Thoracic aorta (tissue), 2 donors: ENCODE measurements around the gene ZNF407. TPM values are rescaled to one million over a fixed set of nuclear protein-coding genes. Genes with fewer than 3 reads are reported as not detected.

ENCODE experiments used
- ATAC-seq: fragments of 150-250 bp; one replicate; pipeline ENCODE4 v1.8.0; 2017; ENCODE audit warnings: low read depth; ENCODE audit not compliant: insufficient number of reproducible peaks, low FRiP score
- DNase-seq: peaks from one replicate; pipeline ENCODE4 v3.0.0-alpha.2; 2020; ENCODE audit warnings: low spot score
- H3K27ac ChIP-seq, 2 donors: fragments of 200-600 bp; sonication (generic); 1 replicate in 1 of 2; 2 replicates in 1 of 2; pipeline ENCODE4 v1.5.1; 2016; ENCODE audit warnings: mild to moderate bottlenecking in 2 of 2, moderate library complexity in 2 of 2
- H3K27me3 ChIP-seq: fragments of 200-600 bp; sonication (generic); replicated peaks from 2 replicates; pipeline ENCODE4 v1.6.0; 2016; ENCODE audit warnings: mild to moderate bottlenecking; ENCODE audit not compliant: insufficient read depth
- H3K36me3 ChIP-seq: fragments of 200-600 bp; sonication (generic); one replicate; pipeline ENCODE4 v1.5.1; 2016
- H3K4me1 ChIP-seq, 2 donors: fragments of 200-600 bp; sonication (generic); 1 replicate in 1 of 2; 2 replicates in 1 of 2; pipeline versions ENCODE4 v1.5.1 to v1.6.0; 2016; ENCODE audit warnings: low read depth in 2 of 2, mild to moderate bottlenecking in 1 of 2; ENCODE audit not compliant: control insufficient read depth in 1 of 2
- H3K4me3 ChIP-seq: fragments of 200-600 bp; sonication (generic); 2 replicates; pipeline ENCODE4 v1.5.1; 2016; ENCODE audit warnings: mild to moderate bottlenecking
- H3K9me3 ChIP-seq: fragments of 200-600 bp; sonication (generic); 2 replicates; pipeline ENCODE4 v1.5.1; 2016
- total RNA-seq, 2 donors: library from RNA; depleted of rRNA; stranded (reverse); fragments of >200 nt; gene quantifications; one replicate each; pipeline versions ENCODE4 v1.1.0 to v1.2.3, GENCODE V29; 2016
- TF ChIP-seq, protein P1 (sequence below): fragments of 200-600 bp; sonication (generic); IDR thresholded peaks from one replicate; pipeline ENCODE4 v1.5.1; 2019; ENCODE audit warnings: antibody characterized with exemption

ZNF407 gene
- total RNA-seq, 2 donors from 2014 or later: 18.7 to 26.7 TPM

DNA sequence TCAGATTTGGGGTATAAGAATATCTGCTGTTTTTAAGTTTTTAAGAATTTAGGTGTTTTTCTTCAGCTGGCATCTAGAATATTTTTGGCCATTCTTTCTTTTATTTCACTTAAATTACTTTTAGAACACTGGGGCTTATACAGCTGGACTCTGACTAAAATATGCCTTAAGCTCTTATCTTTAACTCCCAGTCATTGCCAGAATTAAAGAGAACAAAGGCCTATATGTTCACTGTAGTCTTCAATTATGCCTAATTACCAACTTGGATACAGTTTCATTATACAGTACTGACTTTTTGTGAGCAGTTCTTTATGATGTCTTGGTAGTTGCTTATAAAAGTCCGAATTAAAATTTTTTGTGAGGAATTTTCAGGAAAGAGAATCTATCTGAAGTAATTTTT is 192.8 kb downstream of the ZNF407 start:
- TF ChIP-seq, protein P1, sequence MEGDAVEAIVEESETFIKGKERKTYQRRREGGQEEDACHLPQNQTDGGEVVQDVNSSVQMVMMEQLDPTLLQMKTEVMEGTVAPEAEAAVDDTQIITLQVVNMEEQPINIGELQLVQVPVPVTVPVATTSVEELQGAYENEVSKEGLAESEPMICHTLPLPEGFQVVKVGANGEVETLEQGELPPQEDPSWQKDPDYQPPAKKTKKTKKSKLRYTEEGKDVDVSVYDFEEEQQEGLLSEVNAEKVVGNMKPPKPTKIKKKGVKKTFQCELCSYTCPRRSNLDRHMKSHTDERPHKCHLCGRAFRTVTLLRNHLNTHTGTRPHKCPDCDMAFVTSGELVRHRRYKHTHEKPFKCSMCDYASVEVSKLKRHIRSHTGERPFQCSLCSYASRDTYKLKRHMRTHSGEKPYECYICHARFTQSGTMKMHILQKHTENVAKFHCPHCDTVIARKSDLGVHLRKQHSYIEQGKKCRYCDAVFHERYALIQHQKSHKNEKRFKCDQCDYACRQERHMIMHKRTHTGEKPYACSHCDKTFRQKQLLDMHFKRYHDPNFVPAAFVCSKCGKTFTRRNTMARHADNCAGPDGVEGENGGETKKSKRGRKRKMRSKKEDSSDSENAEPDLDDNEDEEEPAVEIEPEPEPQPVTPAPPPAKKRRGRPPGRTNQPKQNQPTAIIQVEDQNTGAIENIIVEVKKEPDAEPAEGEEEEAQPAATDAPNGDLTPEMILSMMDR: no peak
- no peak overlapping the region for H3K27ac ChIP-seq
- no peaks in the 10 kb centered on the region for H3K9me3 ChIP-seq
- no peak overlapping the region for H3K4me3 ChIP-seq
- no peak for DNase-seq
- H3K36me3 ChIP-seq: no peaks in the 10 kb centered on the region
- H3K4me1 ChIP-seq: no peaks in the 10 kb centered on the region
- H3K27me3 ChIP-seq: no peaks in the 10 kb centered on the region
- no peak for ATAC-seq

DNA sequence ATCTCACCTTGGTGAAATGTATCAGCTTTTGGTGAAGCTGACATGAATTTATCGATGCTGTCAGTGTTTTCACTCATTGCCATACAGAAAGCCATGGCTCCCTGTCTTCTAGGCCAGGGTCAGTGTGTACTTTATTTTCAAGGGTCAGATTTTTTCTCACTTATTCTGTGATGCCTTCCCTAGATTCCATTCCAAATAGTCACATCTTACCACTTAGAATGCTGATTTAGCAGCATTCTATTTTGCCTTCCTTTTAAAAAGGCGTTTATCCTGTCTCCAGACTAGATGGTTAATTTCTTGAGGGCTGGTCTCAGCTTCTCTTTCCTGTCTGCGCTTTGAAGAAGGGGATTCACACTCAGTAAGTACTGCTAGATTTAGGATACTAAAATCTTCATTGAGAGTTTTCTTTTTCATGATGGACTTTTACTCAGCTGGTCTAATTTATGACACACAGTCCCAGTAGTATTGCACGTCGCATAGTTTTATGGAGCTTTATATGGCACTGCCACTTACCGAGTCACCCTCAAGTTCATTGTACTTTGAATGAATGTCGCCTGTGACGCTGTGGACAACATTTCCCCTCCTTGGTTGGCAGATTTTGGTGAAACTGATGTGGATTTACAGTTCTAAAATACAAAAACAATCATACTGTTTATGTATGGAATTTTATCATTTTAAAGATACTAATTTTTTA is 194.0 kb downstream of the ZNF407 start:
- no peak overlapping the region for H3K4me3 ChIP-seq
- TF ChIP-seq, protein P1: no peak
- no peak overlapping the region for H3K27ac ChIP-seq
- H3K36me3 ChIP-seq: no peaks in the 10 kb centered on the region
- DNase-seq (no peak), ATAC-seq (no peak)
- no peaks in the 10 kb centered on the region for H3K27me3 ChIP-seq
- H3K4me1 ChIP-seq: no peaks in the 10 kb centered on the region
- H3K9me3 ChIP-seq: no peaks in the 10 kb centered on the region

DNA sequence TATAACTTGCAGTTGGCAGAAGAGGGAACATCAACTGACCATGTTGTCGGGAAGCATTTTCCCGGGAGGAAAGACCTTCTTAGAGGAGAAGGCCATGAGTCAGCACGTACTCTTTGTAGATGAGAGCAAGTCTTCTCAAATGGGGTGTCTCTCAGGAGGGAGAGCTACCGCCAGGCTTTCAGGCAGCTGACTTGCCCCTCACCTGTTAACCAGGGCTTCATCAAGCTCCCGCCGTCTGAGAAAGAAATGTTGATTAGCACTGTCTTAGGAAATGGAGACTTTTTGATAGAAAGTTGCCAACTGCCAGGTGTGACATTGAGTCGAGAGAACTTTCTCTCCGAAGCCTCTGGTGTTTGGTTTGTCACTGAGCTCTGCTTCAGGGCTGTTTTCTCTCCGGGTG is 196.1 kb downstream of the ZNF407 start:
- no peak overlapping the region for H3K27ac ChIP-seq
- H3K4me3 ChIP-seq: no peak overlapping the region
- TF ChIP-seq, protein P1: no peak
- ATAC-seq (no peak), DNase-seq (no peak)
- H3K9me3 ChIP-seq: no peaks in the 10 kb centered on the region
- no peaks in the 10 kb centered on the region for H3K27me3 ChIP-seq
- no peaks in the 10 kb centered on the region for H3K36me3 ChIP-seq
- peaks cover 10 to 11% of the 10 kb centered on the region in 2 donors for H3K4me1 ChIP-seq

DNA sequence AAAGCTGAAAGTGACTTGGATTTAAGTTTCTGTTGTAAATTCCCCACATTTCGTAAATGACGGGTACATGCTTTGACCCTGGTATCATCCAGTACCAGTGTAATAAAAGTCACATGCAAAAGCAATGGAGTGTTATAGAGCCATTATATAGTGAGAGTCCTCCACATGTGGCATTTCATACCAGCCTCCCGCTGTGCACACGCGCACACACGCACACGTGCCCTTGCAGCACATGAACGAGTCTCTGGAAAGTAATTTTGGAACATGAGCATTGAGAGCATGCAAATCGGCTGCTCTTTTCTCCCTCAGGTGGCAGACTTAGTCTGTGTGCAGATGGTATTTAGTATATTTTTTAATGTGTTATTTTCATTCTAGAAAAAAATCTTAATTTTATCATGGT is 198.1 kb downstream of the ZNF407 start:
- no peaks in the 10 kb centered on the region for H3K36me3 ChIP-seq
- ATAC-seq (no peak), DNase-seq (no peak)
- H3K4me1 ChIP-seq: peaks cover 10 to 11% of the 10 kb centered on the region in 2 donors
- no peaks in the 10 kb centered on the region for H3K9me3 ChIP-seq
- H3K27me3 ChIP-seq: no peaks in the 10 kb centered on the region
- TF ChIP-seq, protein P1: no peak
- no peak overlapping the region for H3K27ac ChIP-seq
- H3K4me3 ChIP-seq: no peak overlapping the region

DNA sequence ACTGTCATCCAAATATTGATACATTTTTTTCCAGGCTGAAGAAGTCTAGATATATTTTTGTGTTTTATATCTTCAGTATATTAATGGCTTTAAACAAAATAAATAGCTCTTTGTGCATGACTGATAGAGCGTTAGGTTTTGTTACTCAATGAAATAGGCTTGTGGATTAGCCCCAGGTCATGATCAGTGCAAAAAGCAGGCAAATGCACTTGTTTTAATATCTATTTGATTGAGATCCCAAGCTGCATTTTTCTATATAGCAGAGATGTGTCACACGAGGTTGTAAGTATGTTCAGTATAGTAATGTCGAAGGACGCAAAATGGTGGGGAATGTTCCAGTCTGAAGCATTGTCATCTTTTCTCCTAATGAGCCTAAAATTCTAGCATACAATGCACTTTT is 198.5 kb downstream of the ZNF407 start:
- Histone ChIP-seq H3K4me3 (no peak overlapping the region), H3K4me1 (peaks cover 10 to 11% of the 10 kb centered on the region in 2 donors), H3K9me3 (no peaks in the 10 kb centered on the region), H3K27ac (no peak overlapping the region), H3K36me3 (no peaks in the 10 kb centered on the region), H3K27me3 (no peaks in the 10 kb centered on the region)
- TF ChIP-seq, protein P1: no peak
- ATAC-seq: no peak
- no peak for DNase-seq
